Medulla oblongata (tissue), 1 donor: ENCODE data around the gene ARMS2.
A peak's percentile ranks its signal among the peaks of the same experiment; 100 is the strongest.

Experiments used
- DNase-seq: peaks from one replicate; pipeline ENCODE4 v3.0.0-alpha.2; 2015; ENCODE audit errors: extremely low spot score

Gene ARMS2

GRCh38 chr10:122450353-122450990, 4.0 kb upstream of the ARMS2 start:
- DNase-seq, result no peak

GRCh38 chr10:122454071-122454470, 382 bp upstream of the ARMS2 start:
- DNase-seq, result no peak

GRCh38 chr10:122455376-122456079, 1.1 kb downstream of the ARMS2 start:
- no peak for DNase-seq

GRCh38 chr10:122457934-122458333, 3.5 kb downstream of the ARMS2 start:
- DNase-seq, result peak; percentile 63

- DNase-seq, result peak; percentile 60
Observed at GRCh38 chr10:122458693-122459092, 4.2 kb downstream of the ARMS2 start.

- no peak for DNase-seq
Observed at GRCh38 chr10:122459561-122460273, 5.3 kb downstream of the ARMS2 start.

- DNase-seq, result no peak
Observed at GRCh38 chr10:122460891-122461293, 6.4 kb downstream of the ARMS2 start.

- DNase-seq, result peak; percentile 92
Observed at GRCh38 chr10:122461367-122461728, 6.9 kb downstream of the ARMS2 start, which contains the start of gene HTRA1. TSS of gene HTRA1 (plus strand) at chr10:122461553. CDS start at chr10:122461653, 100 bp downstream.

- DNase-seq, result peak; percentile 36
Observed at GRCh38 chr10:122461729-122462532, 7.5 kb downstream of the ARMS2 start.

GRCh38 chr10:122462533-122463465, 8.3 kb downstream of the ARMS2 start:
- DNase-seq, result peak; percentile 65

- DNase-seq, result peak; percentile 7
Observed at GRCh38 chr10:122463466-122464249, 9.2 kb downstream of the ARMS2 start.

GRCh38 chr10:122464250-122464510, 9.7 kb downstream of the ARMS2 start:
- no peak for DNase-seq

GRCh38 chr10:122464586-122464985, 10.1 kb downstream of the ARMS2 start:
- DNase-seq, result peak; percentile 58

GRCh38 chr10:122465401-122466040, 11.1 kb downstream of the ARMS2 start:
- no peak for DNase-seq

- no peak for DNase-seq
Observed at GRCh38 chr10:122466951-122467381, 12.5 kb downstream of the ARMS2 start.

- DNase-seq, result no peak
Observed at GRCh38 chr10:122467701-122468100, 13.2 kb downstream of the ARMS2 start.

- no peak for DNase-seq
Observed at GRCh38 chr10:122468307-122468925, 14.0 kb downstream of the ARMS2 start.

GRCh38 chr10:122468926-122469781, 14.7 kb downstream of the ARMS2 start:
- peak; percentile 74 for DNase-seq
